HG03196 (cell line): ENCODE measurements around the gene TIMM17B.
A peak's percentile ranks its signal among the peaks of the same experiment; 100 is the strongest.
"Not testable (repeated sequence)": the region's sequence is repeated elsewhere in the genome, so short reads cannot be mapped to it uniquely, and the experiment has no call there.

ENCODE experiments used
- ATAC-seq: cut with Tn5 transposase; IDR thresholded peaks from one replicate; pipeline ENCODE4 v1.9.1; 2021; ENCODE audit not compliant: unreplicated experiment

Gene TIMM17B

DNA sequence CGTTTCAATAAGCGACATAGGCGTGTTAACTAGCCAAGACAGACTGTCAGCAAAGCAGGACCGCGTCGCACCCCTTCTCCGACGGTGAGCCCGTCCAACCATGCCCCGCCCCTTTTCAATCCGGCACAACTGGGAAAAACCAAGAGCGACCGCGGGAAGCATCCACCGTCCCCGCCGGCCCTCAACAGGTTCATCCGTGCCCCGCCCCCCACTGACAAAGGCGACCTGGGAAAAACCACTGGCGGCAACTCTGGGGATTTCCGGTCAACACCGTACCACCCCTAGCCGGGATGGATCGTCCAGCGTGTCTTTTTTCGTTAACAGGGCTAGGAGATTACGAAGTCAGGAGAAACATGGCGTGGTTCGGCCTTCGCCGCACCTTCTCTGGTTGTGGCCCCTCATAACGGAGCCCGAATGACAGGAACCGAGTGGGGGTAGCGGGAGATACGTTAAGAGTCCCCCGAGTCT is 377 bp downstream of the TIMM17B start:
- peak; percentile 9 for ATAC-seq

DNA sequence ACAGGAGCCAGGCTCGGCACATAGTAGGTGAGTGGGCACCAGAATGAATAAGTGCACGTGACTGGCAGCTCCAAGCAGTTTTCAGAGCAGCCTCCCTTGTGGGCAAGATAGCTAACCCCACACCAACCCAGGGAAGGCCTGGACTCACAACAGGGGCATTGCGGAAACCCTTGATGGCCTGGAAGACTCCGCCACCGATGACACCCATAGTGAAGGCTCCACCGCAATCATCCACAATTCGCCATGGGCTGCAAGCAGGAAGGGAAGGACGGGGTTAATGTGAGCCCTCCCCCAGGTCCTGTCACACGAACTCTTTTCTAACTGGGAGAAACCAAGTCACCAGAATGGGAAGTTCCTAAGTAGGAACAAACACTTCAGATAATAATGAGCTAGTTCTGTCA is 957 bp downstream of the TIMM17B start:
- ATAC-seq = no peak

DNA sequence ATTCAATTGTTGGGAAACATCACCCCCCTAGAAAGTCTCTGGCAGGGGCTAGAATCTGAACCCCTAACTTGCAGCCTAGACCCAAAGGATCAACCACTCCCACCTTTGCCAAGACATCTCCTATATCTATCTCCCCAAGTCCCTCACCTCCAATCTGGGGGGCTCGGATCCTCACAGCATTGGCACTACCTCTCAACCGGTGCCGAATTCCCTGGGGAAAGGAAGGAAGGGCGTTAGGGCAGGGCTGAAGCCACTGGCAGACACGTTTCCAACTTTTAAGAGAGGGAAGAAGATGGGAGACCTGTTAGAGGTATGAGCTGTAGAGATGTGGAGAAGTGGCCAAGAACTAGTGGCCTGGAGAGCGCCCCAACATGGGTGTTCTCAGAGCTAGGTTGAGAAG is 2.7 kb downstream of the TIMM17B start:
- ATAC-seq = no peak

DNA sequence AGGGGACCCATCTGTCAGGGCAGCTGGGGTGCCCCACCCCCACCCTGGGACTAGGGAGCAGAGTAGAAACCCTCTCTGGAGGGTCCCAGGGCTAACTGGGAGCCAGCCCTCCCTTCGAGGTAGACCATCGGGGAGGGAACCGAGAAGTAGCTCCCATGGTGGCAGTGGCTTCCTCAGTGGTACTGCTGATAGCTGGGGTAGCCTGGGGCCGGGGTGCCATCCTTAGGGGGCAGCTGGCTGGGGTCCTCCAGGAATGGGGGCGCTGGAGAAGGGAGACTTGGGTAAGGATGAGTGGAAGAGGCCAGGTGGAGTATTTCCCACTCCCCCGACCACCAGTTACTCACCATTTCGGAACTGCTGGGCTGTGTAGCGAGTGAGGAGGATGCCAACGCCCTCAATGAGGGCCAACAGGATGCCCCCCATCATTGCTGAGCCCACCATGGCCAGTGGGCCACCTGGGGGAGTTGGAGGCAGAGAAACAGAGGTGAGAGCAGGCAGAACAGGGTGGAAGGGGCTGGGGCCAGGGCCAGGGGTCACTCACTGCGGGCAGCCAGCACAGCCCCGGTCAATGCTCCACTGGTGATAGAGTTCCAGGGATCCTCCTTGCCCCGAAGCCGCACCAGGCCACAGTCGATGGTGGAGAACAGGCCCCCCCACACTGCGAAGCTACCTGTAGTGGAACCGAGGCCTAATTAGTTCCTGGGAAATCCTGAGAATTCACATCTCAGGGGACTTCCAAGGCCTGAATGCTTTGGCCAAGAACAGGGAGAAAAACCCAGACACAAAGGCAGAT is 3.8 kb downstream of the TIMM17B start:
- ATAC-seq = no peak

DNA sequence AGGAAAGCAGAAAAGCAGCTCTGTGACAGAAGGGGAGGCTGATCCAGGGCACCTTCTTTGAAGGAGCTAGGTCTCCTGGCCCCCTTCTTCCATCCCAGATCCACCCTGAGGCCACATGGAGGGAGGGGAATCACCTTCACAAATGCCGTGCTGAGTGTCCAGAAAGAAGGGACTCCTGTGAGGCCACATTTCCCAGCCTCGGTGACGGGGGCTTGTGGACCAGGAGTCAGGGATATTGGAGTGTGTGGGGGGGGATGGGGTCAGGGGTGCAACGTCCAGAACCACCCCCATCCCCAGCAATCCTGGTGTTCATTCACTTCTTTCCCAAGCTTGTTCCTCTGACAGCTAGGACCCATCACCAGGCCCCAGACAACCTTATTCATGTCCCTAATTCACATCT is 4.7 kb downstream of the TIMM17B start:
- ATAC-seq = no peak

DNA sequence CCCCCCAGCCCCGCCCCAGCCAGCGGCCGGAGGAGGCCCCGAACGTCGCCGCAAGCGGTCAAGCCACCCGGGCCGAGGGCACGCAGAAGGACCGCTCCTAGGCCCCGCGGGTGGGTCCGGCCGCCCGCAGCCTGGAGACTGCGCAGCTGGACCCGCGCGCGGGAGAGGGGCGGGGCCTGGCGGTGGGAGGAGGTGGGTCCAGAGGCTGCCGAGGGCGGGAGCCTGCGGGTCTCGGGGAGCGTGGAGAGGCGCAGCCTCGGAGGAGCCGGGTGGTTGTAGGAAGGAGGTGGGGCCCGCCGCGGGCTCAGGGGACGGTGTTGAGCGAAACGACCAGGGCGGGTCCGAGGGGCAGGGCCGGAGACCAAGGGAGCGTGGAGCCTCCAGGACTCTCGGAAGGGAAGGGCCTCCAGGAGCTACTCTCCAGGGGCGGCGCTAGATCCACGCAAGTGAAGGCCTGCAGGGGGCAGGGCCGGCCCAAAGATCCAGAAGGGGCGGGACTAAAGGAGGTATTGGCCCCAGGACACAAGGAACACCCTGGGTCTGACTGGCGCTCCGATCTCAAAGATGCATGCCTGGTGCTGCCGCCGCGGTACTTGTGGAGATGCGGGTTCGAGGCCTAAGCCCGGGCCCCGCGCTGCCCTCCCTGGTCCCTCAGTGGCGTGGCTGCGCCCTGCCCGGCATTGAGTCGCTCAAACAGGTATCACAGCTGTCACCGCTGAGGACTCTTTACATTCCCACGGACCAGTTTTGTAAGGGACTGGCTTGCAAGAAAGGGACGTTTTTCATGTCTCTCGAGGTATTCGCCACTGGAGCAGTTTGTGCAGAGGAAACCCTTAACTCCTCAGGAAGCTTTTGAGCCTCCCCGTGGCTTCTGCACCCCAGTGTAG is 5.9 kb downstream of the TIMM17B start:
- peak; percentile 75 for ATAC-seq

DNA sequence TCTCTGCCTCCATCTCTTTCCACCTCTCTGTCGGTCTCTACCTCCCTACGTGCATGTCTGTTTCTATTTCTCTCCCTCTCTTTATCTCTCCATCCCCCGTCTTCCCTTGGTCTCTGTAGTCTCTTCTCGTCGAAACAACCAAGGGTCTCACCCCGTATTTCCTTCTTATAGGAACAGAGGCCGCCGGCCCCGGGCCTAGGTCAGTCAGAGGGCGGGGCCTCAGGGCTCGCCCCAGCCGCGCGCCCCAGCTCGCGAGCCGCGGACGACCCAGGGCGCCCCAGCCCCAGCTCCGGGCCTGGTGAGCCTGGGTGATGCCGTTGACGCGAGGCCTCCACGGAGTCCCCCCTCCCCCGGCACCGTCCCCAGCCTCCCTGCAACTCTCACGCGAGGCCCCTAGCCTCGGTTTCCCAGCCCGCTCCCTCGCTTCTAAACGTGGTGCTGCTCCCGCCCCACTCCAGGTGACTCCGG is 6.6 kb downstream of the TIMM17B start:
- ATAC-seq = peak; percentile 31

DNA sequence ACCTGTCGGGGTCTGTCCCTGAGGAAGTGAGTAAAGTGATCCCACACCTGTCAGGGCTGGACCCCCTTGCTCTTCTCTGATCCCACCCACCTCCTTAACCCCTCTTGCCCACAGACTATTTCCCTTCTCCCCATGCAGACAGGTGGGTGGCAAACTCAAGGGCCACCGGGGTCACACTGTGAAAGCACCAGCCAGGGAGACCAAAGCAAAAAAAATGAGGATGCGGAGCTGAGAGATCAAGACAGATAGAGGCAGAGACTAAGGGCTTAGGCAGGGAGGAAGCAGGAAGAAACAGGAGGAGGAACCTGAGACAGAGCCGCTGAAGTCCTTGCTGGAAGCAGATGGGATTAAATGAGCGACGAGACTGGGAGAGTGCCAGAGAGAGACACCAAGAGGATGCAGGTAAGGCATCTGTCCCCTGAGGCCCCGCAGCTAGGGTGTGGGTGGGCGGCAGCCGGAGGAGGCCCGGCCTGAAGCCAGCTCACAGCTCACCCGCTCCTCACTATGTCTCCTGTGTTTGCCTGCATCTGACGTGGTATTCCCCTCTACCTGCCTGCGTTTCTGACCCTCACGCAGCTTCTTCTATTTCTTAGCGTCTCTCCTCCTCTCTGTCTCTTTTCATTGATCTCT is 7.2 kb downstream of the TIMM17B start:
- ATAC-seq = no peak

DNA sequence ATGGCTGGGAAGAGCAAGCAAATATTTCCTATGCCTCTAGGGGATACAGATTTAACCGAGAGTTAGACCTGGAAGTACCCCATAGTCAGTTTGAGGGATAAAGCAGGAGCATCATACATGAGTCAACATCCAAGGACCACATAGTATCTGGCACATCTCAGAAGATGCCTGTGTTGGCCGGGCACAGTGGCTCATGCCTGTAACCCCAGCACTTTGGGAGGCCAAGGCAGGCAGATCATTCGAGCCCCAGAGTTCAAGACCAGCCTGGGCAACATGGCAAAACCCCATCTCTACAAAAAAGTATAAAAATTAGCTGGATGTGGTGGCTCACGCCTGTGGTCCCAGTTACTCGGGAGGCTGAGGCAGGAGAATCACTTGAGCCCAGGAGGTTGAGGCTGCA is 11.0 kb downstream of the TIMM17B start:
- ATAC-seq = not testable (repeated sequence)

DNA sequence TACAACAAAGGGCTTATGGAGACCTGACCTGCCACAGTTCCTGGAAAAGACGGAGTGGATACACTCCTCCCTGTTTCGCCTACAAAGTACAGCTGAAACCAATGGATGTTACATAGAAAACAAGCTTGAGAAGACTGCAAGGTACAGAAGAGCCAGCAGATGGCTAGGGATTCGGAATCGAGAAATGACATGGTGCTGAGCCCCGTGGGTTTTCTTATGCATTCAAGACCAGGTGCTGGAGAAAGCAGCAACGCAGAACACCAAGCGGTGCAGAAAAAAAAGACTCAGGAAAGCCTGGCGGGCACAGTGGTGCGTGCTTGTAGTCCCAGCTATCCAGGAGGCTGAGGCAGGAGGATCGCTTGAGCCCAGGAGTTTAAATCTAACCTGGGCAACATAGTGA is 13.8 kb downstream of the TIMM17B start:
- ATAC-seq = no peak

DNA sequence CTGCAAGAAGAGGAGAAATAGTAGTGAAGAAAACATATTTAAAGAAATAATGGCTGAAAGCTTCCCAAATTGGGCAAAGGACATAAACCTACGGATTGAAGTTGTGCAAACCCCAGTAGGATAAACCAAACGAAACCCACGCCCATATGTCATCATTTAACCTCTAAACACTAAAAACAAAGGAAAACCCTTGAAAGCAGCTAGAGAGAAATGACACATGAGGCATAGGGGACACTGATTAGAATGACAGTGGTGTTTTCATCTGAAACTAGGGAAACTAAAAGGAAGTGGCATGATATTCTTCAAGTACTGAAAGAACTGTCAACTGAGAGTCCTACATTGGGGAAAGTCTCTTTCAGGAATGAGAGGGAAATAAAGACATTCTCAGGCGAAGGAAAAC is 20.6 kb downstream of the TIMM17B start:
- not testable (repeated sequence) for ATAC-seq

DNA sequence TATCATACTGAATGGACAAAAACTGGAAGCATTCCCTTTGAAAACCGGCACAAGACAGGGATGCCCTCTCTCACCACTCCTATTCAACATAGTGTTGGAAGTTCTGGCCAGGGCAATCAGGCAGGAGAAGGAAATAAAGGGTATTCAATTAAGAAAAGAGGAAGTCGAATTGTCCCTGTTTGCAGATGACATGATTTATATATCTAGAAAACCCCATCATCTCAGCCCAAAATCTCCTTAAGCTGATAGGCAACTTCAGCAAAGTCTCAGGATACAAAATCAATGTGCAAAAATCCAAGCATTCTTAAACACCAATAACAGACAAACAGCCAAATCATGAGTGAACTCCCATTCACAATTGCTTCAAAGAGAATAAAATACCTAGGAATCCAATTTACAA is 25.6 kb downstream of the TIMM17B start:
- not testable (repeated sequence) for ATAC-seq

DNA sequence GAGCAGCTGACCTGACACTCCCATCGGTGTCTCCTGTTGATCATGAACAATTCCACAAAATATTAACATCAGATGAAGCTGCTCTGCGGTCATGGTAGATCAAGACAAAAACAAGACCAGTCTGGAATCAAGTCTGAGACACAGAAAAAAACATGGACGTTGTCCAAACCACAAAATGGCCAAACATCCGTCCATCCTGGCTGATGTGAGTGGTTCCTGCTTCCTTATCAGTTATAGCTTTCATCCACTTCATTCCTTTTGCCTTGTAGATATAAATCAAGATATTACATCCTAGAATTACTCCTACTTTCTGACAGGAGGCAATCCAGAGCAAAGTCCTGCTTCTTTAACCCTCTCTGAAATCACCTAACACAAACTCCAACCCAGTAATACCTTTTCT is 33.4 kb downstream of the TIMM17B start:
- no peak for ATAC-seq

DNA sequence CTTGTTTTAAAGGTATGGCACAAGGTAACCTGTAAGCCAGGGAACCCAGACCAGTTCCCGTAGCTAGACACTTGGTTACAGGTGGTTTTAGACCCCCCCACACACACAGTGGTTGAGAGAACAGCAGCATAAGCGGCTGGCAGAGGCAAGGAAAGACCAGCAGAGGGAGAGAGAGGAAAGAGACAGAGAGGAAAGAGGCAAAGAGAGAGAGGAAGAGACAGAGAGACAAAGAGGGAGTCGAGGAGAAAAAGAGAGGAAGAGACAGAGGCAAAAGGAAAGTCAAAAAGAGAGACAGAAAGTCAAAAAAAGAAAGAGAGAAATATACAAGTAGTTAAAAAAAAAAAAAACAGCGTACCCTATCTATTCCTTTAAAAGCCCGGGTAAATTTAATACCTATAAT is 42.7 kb downstream of the TIMM17B start:
- ATAC-seq = no peak

DNA sequence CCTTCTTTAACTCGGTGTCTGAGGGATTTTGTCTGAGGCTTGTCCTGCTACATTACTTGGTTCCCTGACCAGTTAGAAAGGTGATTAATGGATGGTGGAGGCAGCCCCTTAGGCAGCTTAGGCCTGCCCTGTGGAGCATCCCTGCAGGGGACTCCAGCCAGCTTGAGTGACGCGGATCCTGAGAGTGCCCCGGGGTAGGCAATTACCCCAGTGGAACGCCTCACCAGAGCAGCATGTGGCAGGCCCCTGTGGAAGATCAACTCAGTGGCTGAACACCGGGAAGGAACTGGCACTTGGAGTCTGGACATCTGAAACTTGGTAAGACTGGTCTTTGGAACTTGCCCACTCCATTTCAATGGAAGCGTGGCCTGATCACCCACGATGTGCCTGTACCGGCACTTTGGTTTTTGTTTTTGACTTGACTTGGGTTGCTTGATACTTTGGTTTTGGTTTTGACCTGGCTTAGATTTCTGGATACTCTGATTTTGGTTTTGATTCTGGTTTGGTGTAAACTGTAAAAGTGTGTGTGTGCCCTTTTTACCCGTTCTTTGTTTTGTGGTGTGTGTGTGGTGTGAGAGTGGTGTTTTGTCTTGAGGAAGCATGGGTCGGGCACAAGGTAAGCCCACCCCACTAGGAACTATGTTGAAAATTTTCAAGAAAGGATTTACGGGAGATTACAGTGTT is 43.3 kb downstream of the TIMM17B start:
- ATAC-seq = not testable (repeated sequence)

DNA sequence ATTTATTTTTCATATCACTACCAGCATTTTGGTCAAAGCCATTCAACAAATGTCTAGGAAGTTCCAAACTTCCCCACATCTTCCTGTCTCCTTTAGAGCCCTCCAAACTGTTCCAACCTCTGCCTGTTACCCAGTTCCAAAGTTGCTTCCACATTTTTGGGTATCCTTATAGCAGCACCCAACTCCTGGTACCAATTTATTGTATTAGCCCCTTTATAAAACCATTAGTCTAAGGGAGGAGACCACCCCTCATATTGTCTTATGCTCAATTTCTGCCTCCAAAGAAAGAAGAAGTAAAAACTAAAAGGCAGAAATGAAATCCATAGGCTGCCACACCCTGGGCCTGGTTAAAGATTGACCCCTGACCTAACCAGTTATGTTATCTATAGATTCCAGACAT is 44.1 kb downstream of the TIMM17B start:
- not testable (repeated sequence) for ATAC-seq

DNA sequence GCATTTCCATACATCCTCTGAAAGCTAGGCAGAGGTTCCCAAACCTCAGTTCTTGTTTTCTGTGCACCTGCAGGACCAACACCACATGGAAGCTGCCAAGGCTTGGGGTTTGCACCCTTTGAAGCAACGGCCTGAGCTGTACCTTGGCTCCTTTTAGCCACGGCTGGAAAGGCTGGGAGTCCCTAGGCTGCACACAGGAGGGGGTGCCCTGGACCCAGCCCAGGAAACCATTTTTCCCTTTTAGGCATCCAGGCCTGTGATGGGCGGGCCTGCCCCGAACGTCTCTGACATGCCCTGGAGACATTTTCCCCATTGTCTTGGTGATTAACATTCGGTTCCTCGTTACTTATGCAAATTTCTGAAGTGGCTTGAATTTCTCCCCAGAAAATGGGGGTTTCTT is 44.7 kb downstream of the TIMM17B start:
- ATAC-seq = no peak

DNA sequence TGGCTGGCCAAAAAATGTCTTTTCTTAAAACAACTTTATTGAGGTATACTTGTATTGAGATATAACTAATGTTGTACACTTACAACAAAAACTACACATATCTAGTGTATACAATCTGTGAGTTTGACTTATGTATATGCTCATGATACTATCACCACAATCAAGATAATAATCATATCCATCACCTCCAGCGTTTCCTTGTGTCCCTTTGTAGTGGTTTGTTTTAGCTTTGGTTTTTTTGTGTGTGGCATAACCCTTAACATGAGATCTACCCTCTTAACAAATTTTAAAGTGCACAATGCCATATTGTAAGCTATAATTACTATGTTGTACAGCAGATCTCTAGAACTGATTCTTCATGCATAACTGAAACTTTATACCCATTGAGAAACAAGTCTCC is 48.7 kb downstream of the TIMM17B start:
- no peak for ATAC-seq
